M059J (cell line): ENCODE data around the gene USP34. TPM values are rescaled to one million over a fixed set of nuclear protein-coding genes. Genes with fewer than 3 reads are reported as not detected.

ENCODE experiments used
- DNase-seq: peaks from one replicate; pipeline ENCODE4 v3.0.0-alpha.2; 2012; ENCODE audit warnings: low read depth
- total RNA-seq: library from RNA; depleted of rRNA; stranded (reverse); fragments of >200 nt; shearing (Covaris generic); gene quantifications from 2 replicates; pipeline ENCODE4 v1.2.3, GENCODE V29; 2014

The USP34 gene
- total RNA-seq, 1 experiment from 2014 or later, result 60.7 TPM

DNA sequence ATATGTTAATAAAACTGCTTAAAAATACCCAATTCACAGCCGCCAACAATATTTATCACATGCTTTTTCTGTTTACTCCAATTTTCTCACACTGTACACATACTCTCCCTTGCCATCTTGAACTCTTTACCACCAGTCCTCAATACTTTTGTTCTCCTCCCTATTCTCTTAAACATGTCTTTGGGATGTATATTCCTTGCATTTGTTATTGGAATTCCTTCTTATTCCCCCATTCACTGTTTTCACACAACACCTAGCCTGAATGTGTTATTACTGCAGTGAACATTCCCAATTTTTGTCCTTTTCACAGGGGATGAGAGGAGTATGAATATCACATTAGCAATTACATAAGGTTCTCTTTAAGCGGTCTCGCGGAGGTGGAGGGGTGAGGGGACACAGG is 94.7 kb downstream of the USP34 start:
- no peak for DNase-seq

DNA sequence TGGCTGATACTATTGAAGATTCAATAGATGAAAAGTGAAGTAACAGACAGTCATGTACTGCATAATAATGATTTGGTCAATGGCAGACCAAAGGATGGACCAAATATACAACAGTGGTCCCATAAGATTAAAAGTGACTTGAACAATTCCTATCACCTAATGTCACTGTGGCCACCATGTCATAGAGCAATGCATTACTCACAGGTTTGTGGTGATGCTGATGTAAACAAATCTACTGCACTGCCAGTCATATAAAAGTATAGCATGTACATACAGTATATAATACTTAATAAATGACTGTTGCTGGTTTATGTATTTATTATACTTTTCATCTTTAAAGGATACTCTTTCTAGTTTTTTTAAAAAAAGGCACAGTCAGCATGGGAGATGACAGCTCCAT is 99.9 kb downstream of the USP34 start:
- DNase-seq, result peak; percentile 44

DNA sequence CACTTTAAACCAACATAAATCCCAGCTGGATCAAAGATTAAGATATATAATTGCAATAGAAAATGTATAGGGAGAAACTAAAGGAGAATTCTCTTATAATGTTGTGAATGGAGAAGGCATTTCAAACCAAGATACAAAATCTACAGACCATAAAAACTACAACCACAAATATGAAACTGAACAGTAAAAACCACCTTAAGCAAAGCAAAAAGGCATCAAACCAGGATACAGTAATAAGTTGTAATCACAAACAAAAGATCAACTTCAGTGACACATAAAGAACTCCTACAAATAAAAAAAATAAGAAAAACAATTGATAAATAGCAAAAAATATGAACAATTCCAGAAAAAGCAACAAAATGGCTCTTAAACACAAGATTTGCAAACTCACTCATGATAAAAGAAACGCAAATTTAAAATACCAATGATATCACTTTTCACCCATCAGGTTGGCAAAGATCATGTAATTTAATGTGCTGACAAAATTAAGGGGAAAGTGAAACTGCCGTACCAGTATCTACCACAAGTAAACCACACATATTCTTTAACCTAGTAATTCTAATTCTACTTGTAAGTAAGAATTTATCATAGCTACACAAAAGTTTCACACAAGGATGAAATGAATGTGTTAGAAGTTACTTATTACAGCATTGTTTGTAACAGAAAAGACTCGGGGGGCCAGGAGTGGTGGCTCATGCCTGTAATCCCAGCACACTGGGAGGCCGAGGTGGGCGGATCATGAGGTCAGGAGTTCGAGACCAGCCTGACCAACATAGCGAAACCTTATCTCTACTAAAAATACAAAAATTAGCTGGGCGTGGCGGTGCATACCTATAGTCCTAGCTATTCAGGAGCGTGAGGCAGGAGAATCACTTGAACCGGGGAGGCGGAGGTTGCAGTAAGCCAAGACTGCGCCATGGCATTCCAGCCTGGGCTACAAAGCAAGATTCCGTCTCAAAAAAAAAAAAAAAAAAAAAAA is 101.9 kb downstream of the USP34 start:
- DNase-seq, result no peak

DNA sequence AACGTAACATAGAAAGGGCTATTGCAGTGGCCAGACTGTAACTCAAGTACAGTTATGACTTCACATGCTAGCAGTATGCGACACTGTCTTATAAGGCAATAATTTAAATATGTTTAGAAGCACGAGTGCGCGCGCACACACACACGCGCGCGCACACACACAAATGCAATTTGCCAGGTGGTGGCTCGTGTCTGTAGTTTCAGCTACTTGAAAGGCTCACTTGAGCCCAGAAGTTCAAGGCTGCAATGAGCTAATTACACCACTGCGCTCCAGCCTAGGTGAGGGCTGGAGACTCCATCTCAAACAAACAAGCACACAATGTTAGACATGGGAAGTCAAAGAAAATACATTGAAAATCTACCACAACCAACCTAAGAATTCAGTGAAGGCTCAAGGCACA is 103.7 kb downstream of the USP34 start:
- no peak for DNase-seq

DNA sequence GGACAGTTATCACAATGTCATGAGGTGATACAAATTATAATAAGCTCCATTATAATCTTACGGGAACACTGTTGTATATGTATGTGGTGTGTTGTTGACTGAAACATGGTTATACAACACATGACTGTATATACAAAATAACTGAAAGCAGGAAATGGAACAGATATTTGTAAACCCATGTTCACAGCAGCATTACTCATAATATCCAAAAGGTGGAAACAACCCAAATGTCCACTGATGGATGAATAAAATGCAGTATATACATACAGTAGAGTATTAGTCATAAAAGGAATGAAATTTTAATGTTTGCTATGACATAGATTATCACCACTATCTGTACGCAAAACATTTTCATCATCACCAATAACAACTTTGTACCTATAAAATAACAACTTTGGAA is 107.3 kb downstream of the USP34 start:
- no peak for DNase-seq

DNA sequence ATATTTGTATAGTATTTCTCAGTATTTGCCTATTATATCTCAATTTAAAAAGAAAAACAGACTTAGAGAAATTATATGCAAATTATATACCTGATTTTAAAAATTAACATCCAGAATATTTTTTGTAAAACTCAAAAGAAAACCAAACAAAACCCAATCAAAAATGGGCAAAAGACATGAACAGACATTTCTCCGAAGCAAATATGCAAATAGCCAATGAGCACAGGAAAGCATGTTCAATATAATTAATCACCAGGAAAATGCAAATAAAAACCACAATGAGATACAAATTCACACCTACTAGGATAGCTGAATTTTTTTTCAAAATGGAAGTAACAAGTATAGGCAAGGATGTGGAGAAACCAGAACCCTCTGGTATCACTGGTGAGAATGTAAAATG is 108.0 kb downstream of the USP34 start:
- DNase-seq, result no peak

DNA sequence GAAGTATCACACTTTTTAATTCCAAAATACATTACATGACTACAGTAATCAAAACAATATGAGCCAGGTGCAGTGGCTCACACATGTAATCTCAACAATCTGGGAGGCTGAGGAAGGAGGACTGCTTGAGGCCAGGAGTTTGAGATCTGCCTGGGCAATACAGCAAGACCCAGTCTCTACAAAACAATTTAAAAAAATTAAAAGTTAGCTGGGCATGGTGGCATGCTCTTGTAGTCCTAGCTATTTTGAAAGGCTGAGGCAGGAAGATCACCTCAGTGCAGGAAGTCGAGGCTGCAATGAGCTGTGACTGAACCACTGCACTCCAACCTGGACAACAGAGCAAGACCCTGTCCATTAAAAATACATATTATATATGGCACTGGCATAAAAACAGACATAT is 109.8 kb downstream of the USP34 start:
- DNase-seq, result no peak

DNA sequence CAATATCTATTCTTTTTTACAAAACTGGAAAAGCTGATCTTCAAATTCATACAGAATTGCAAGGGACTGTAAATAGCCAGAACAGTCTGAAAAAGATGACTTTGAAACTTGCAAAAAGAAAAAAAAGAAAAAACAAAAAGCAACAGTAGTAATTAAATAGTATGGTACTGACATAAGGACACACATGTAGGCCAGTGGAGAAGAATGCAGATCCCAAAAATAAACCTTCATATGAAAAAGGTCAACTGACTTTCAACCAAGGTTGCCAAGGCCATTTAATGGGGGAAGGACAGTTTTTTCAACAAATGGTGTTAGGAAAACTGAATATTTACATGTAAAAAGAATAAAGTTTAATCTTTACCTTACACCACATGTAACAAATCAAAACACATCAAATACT is 111.8 kb downstream of the USP34 start:
- no peak for DNase-seq

DNA sequence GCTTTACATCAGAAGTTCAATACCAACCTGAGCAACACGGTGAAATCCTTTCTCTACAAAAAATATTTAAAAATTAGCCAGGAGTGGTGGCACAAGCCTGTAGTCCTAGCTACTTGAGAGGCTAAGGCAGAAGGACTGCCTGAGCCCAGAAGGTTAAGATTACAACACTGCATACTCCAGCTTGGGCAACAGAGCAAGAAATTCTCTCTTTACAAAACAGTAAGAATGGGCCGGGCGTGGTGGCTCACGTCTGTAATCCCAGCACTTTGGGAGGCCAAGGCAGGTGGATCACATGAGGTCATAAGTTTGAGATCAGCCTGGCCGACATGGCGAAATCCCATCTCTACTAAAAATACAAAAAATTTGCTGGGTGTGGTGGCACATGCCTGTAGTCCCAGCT is 113.2 kb downstream of the USP34 start:
- DNase-seq, result no peak

DNA sequence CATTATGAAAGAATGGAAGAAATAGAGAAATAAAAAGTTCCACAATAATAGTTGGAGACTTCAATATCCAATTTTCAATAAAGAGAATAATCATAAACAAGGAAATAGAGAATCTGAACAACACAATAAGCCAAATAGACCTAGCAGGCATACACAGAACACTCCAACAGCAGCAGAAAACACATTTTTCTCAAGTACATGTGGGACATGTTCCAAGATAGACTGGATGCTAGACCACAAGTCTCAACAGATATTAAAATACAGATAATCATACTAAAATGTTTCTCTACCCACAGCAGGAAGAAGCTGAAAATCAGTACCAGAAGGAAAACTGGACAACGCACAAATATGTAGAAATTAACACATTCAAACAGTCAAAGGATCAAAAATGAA is 113.9 kb downstream of the USP34 start:
- DNase-seq, result no peak

DNA sequence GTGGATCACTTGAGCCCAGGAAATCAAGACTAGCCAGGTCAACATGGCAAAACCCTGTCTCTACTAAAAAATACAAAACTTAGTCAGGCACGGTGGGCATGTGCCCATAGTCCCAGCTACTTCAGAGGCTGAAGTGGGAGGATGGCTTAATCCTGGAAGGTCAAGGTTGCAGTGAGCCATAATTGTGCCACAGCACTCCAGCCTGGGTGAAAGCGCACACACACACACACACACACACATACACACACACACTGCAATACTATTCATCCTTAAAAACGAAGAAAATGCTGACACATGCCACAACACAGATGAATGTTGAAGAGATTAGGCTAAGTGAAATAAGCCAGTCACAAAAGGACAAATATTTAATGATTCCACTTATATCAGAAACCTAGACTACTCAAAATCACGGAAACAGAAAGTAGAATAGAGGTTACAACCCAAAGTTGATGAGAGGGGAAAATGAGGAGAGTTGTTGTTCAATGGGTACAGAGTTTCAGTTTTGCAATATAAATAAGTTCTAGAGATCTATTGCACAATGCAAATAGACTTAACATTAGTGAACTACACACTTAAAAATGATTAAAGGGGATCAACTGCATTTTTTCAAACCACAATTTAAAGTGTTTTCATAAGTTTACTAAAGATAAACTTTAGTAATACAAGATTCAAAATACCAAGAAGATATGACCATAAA is 114.5 kb downstream of the USP34 start:
- no peak for DNase-seq

DNA sequence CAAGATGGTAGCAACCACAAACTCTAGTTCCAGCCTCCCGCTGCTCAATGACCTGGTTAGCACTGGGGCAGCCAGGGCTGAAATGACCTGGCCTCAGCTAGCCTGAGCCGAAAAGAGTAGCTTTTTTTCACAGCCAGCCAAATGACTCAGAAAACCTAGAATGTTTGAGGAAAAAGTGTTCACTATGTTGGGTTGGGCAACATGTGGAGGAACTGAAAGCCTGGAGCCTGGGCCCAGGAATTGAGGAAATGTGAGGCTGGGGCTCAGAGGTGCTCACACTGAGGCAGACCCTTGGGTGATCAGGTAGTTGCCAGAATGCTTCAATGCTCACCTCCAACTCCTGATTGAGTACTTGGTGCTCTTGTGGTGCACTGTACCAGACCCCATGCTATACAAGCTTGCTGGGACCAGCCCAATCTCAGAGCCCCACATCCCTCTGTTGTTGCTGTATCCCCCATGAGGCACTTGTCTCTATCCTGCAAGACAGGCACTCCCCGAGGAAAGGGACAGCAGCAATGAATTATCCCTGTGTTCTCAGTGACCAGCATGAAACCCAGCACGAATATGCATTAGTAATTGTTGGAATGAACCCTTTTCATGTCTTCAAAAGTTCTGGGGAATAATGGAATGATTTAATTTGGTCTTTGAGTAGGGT is 116.2 kb downstream of the USP34 start:
- no peak for DNase-seq

DNA sequence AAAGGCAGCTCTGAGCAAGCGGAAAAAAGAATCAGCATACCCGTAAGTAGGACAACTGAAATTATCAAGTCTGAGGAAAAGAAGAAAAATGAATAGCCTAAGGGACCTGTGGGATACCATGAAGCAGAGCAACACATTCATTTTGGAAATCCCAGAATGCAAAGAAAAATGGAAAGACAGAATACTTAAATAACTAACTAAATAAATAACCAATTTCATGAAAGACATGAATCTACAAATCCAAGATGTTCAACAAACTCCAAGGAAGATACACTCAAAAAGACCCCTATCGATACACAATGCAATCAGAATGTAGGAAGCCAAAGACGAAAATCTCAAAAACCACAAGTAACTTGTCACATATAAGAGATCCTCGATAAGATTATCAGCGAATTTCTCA is 117.0 kb downstream of the USP34 start:
- no peak for DNase-seq

DNA sequence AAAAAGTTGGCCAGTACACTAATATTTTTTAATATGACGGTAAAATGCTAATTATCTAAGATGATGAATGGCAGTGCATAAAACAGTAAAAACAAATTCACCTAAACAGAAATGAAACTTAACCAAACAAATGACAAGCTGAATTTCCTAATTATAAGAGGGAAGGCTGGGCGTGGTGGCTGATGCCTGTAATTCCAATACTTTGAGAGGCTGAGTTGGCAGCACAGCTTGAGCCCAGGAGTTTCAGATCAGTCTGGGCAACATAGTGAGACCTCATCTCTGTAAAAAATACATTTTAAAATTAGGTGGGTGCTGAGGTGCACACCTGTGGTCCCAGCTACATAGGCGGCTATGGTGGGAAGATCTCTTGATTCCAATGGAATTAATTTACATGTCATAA is 120.1 kb downstream of the USP34 start:
- no peak for DNase-seq

DNA sequence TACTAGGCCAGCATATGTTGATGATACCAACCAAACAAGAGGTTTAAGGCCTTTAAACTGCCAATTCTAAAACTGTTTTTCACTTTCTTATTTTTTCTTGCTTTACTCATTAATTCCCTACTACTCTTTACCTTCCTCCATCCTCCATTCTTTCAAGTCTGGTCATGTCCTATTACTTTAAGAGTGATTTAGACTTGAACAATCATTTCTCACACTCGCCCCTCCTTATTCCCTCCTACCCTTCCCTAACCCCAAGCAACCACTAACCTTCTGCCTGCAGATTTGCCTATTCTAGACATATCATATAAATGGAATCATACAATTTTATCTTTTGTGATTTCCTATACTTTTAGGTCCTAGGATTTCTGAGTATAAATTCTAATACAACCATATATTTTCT is 127.7 kb downstream of the USP34 start:
- DNase-seq, result no peak

DNA sequence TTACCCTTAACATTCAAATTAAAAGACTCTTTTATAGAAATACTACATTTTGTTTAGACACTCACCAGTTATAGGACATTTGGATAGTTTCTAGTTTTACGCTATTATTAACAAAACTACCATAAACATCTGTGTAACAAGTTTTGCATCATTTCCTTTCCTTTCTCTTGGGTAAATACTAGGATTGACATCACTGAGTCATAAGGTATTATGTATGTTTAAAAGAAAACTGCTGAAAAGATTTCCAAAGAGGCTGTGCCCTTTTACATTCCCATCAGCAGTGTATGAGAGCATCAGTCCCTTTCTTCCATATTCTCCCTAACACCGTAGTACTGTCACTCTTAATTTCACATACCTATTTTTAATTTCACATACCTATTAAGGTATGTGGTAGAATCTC is 130.6 kb downstream of the USP34 start:
- DNase-seq, result no peak

DNA sequence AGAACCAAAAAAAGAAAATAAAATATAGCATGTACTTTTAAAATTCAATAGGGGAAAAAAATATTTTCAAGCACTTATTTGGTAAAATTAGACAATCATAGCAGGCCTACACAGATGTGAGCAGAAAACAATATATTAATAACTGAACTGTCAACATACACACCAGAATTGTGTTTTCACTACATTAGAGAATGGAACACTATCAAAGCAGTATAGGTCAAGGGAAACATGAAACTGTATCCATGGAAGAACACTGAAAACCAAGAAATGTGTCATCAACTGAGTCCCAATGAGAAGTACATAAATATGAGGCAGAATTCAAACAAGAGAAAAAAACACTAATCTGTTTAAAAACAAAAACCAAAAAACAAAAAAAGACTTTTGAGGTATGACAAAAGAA is 132.4 kb downstream of the USP34 start:
- DNase-seq, result no peak

DNA sequence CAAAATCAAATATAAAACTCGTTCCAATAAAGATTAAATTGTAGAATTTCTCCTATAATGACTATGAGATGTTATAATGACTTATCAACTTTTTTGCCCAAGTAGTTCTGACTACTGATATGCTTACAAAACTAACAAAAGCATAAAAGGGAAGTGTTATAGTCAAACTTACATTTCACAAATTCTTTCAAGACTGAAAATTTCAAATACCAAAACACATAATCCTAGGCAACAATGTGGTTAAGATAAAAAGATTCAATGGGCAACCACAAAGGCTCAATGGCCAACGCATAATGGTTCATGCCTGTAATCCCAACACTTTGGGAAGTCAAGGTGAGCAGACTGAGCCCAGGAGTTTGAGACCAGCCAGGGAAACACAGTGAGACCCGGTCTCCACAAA is 135.7 kb downstream of the USP34 start:
- DNase-seq, result no peak

DNA sequence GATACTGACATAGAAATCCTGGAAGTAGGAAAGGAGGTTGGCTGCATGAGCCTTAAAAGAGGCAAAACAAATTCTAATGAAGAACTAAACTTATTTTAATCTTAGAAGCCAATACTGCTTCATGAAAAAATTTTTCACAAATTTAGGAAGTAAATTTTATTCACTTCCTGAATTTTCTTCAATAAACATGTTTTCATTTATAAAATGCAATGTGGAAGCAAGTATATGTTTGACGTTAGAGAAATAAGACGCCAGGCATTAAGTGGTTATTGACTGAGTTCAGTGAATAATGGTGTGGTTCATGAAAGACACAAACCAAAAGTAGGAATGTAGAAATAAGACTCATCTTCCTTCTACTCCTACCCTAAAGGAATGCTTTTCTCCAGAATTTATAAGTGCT is 136.4 kb downstream of the USP34 start:
- no peak for DNase-seq

DNA sequence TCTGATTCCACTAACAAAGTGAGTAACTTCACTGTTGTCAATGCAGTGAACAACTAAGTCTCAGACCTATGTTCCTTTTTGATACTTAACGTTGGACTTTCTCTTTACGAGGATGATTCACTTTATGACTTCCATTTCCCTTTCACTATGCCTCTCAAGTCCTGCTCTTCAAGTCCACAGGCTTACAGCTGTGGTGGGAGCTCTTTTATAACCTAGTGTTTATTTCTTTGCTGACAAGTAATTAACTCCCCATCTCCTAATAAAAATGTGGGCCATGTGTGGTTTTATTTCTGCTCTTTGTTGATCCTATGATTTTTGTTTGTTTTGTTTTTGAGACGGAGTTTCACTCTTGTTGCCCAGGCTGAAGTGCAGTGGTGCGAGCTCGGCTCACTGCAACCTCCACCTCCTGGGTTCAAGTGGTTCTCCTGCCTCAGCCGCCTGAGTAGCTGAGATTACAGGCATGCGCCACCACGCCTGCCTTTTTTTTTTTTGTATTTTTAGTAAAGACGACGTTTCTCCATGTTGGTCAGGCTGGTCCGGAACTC is 142.1 kb downstream of the USP34 start:
- peak; percentile 84 for DNase-seq

DNA sequence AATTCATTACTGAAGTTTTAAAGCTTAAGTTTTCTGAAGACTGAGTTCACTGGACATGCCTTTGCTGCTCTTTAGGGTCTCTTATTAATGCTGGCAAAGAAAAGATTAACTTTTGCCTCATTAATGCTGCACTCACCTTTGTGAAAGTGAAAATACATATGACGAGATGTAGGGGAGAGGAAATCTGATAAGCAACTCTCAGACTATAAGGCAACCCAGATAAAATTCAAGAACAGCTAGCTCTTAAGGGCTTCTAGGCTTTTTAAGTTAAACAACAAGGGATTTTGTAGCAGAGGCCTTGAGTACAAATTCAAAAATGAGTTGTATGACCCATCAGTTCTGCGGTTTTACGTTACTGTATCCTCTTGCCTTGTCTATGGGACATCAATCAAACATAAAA is 143.7 kb downstream of the USP34 start:
- DNase-seq, result no peak

DNA sequence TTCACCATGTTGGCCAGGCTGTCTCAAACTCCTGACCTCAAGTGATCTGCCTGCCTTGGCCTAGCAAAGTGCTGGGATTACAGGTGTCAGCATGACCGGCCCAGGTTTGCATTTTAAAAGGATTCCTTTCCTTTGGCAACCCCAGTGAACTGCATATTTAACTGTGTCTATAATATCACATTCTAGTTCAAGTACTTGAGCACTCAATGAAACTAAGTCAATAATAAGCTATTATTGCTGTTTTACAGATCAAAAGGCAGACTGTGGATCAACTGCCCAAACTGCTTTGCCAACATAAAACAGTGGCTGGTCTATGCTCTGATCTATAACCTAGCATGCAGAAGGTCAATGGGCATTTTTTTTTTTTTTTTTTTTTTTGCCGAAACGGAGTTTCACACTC is 144.5 kb downstream of the USP34 start:
- DNase-seq, result no peak
